ENCODE data around the gene LANCL3. TPM values are rescaled to one million over a fixed set of nuclear protein-coding genes. Genes with fewer than 3 reads are reported as not detected.
"Not testable (repeated sequence)": the region's sequence is repeated elsewhere in the genome, so short reads cannot be mapped to it uniquely, and the experiment has no call there.

Gene LANCL3
- total RNA-seq, 1 donor from 2014 or later, result 0.25 TPM

DNA sequence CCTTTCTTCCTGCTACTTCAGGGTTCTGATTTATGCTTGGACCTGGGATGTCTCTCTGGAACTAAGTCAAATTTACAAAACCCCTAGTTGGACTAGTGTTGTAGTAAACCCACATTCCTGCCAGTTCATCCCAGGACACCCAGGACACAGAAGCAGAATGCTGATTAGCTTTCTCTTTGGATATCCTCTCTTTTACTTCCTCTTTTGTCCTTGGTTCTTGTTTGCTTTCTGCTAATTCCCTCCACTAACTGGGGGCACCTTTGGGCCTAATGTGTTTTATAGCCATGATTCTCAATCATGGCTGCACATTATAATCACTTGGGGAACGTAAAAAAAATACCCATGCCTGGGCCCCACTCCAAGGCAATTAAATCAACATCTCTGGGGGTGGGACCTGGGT lies 42.5 kb downstream of the LANCL3 start:
- intact Hi-C loops (cut with micrococcal nuclease), result no loop called here

DNA sequence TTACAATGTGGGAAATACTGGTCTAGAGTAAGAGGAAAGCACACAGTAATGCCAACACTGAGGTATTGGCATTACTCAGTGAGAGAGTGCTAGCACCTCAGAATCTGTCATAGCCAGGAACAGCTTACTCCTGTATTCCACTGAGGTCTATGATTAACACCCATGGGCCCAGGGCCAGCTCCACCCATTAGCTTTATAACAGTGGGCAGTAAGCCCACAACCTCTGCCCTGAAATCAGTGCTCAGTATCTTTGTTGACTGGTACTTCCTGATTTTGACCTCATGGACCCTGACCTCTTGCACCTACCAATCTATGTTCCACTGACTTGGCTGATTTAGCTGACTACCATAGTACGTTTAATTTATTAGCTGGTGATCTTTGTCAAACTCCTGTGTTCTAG lies 56.1 kb downstream of the LANCL3 start:
- intact Hi-C loops (cut with micrococcal nuclease), result no loop called here

DNA sequence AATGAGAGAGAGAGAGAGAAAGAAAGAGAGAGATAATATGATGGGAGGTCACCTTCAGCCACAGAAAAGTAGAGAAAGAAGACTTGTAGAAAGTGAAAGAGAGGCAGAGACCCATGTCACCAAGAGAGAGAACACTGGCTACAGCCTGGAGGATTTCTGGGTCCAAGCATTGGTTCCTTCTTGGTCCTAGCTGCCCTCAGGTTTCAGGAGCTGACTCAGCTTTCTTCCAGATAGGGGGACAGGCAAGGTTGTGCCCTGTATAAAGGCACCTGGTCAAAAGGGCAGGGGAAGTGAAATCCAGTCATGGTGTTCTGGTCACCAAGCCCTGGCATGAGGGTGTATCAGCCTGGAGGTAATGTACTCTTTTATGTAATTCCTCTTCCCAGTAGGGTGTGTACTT lies 66.6 kb downstream of the LANCL3 start:
- intact Hi-C loops (cut with micrococcal nuclease), result no loop called here

DNA sequence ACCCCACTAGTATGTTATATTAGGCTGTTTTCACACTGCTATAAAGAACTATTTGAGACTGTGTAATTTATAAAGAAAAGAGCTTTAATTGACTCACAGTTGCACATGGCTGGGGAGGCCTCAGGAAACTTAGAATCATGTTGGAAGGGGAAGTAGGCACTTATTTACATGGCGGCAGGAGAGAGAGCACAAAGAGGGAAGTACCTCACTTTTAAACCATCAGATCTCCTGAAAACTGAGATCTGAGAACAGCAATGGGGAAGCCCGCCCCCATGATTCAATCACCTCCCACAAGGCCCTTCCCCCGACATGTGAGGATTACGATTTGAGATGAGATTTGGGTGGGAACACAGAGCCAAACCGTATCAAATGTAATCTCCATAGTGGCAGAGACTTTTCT lies 68.7 kb downstream of the LANCL3 start:
- intact Hi-C loops (cut with micrococcal nuclease), result no loop called here

DNA sequence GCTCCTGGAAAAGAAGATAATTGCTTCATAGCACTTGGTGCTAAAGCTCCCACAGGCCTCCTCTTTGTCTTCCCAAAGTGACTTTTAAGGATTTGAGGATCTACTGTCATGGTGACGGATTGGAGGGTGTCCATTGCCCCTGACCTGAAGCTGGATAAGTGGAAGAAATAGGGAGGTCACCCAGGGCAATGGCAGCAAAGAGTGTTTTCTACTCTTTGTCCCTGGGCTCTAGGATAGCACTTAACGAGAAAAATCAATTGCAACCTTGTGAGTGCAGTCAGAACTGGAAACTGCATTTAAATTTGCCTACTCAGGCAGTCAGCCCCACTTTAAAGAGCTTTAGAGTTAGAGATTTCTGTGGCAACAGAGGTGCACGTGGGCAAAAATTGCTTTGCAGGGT lies 70.4 kb downstream of the LANCL3 start:
- intact Hi-C loops (cut with micrococcal nuclease), result no loop called here

DNA sequence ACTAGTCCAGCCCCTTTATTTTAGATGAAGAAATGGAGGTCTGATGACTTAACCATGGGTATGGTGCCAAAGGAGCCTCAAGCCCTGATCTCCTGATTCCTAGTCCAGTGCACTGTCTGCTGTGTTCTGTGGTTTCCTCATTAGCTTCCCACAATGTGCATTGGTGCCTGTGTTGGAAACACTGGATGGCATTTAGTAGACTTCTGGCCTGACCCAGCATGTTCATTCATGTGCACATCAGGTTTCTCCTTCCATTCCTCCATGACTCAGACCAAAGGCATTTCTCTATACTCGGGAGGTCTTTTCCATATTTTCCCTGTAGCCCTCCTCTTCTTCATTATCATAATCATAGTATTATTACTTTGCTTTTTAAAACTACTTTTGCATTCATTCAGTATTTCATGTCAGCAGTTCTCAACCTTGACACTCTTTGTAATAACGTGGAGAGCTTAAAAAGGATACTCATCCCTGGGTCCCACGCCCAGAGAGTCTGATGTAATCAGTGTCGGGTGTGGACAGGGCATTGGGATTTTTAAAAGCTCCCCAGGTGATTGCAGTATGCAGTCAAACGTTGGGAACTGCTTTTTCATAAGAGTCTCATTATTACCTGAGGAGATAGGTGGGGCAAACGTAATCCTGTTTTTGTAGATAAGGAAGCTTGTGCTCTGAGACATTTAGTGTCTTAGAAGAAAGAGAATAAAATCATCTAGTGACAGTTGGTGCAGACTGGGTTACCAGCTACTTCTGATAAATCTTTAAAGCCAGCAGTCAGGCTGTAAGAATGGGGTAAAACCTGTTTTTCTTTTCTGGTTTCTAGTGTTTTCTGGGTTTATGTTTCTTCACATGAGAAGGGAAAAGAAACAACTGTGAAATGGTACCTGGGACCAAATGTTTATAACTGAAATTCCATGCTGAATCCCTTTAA lies 73.2 kb downstream of the LANCL3 start:
- intact Hi-C loops (cut with micrococcal nuclease), result no loop called here

DNA sequence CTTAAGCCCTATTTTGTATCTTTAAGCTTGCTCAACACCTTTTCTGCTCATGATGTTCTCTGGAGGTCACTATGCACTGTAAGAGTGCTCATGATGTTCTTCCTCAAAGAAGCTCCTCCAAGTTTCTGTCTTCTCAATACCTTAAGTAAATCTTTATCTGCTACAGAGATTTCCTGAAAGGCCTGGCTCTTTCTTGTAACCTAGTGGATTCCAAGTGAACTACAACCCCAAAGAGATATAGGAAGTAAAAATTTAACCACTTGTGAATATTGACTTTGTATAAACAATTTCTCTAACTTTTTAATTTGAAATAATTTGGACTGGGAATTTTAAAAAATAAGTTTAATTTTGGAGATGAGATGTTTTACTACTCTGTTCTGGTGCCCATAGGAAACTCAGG lies 74.8 kb downstream of the LANCL3 start:
- intact Hi-C loops (cut with micrococcal nuclease), result no loop called here

DNA sequence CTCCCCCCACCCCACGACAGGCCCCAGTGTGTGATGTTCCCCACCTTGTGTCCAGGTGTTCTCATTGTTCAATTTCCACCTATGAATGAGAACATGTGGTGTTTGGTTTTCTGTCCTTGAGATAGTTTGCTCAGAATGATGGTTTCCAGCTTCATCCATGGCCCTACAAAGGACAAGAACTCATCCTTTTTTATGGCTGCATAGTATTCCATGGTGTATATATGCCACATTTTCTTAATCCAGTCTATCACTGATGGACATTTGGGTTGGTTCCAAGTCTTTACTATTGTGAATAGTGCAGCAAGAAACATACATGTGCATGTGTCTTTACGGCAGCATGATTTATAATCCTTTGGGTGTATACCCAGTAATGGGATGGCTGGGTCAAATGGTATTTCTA lies 79.4 kb downstream of the LANCL3 start:
- intact Hi-C loops (cut with micrococcal nuclease), result not testable (repeated sequence)

DNA sequence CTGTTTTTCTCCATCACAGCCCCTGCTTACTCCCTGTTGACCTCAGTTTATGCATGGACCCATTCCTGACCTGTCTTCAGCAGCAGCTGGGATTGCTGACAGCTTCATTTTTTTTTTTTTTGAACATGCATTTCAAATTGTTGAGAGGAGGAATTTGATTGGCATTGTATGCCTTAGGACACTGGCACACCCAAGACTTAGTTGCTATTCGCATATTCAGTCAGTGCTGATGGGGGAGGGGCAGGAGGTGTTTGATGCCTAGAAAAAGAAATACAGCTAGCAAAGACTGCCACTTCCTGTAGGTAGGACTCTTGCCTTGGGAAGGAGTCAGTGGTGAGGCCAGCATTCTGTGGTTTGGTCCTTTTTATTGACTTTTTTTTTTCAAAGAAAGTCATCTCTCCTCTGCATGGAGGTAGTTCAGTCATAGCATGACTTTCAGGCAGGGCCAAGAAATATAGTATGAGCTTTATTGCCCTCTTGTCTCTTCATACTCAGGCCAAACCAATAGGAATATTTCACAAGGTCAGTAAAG lies 80.5 kb downstream of the LANCL3 start:
- intact Hi-C loops (cut with micrococcal nuclease), result no loop called here

DNA sequence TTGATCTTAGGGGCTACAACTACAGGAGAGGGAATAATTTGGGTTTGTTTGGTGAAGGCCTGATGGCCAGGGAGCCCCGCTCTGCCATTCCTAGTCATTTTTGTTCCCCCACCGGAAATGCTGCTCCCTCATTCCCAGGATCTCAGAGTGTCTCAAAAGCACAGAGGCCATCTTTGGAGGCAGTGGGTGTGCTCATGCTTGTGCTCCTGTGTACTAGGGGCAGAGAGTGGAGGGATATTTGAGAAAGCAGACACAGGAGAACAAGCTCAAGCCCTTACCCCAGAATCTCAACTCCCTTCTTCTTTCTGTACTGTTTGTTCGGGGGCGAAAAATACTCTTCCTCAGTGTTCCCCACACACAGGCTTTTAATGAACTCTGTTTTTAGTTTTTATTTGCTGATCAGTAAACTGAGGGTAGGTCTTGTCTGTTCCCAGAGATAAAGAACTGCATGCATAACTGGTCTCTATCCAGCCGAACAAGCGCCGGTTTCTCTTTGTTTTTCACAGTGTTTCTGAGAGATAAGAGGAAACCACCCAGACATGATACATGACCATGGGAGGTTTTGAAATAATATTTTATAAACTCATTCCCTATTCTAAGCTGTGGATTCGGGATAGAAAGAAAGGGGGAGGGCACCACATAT lies 81.2 kb downstream of the LANCL3 start:
- intact Hi-C loops (cut with micrococcal nuclease), result no loop called here

DNA sequence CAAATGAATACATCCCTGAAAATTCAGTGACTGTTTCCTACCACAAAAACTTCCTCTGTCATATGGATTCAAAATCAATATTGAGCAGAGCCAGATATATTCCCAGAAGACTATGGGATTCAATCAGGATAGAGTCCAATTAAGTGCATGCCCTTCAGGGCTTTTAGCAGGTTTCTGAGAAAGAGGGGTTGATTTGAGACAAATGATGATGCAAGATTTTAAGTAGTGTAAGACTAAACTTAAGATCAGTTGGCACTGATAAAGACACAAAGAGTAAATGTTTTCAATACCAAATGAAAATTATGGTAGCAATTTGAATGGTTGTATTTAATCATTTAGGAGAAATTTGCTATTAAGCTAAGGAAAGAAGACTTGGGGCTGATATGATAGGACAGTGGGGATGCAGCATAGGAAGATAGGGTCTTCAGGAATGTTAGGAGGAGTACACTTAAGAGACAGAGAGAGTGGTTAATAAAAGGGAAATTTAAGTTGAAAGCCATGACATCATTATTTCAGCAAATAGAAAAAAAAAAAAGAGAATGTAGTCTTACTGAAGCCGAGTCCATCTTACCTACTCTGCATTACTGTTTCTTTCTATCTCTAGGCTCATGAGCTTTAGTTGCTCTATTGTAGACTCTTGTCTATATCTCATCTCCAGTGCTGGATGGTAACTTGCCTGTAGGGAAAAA lies 82.1 kb downstream of the LANCL3 start:
- intact Hi-C loops (cut with micrococcal nuclease), result no loop called here

DNA sequence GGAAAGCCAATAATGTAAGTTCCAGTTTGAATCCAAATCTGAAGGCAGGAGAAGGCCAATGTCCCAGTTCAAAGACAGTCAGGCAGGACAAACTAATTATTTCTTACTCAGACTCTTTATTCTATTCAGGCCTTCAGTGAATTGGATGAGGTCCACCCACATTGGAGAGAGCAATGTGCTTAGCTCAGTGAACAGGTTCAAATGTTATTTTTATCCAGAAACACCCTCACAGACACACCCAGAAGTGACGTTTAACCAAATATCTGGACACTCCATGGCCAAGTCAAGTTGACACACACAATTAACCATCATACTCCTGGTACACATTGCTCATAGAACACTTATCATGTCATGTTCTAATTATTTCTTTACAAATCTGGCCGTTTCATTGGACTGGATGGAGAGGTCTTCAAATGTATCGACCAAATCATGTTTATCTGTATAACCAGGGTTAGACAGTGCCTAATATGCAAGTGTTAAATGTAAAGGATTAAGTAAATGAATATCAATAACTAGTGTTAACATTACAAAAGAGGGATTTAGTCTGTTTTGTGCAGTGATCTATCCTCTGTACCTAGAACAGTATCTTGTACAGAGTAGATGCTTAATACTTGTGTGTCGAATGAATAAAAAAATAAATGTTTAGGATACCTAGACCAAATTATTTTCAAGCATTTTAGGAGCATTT lies 87.0 kb downstream of the LANCL3 start:
- intact Hi-C loops (cut with micrococcal nuclease), result no loop called here

DNA sequence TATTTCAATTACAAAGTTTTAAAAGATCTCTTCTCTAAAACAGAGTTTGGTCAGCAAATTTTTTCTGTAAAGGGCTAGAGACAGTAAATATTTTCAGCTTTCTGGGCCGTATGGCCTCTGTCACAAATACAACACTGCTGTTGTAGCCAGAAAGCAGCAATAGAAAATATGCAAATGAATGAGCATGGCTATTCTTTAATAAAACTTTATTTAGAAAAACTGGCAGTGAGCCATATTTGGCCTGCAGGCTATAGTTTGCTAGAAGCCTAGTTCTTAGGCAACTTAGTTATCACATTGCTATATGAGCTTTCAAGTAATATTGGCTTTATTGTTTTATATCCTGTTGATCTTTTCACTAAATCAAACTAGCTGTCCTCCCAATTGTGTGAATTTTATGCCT lies 87.6 kb downstream of the LANCL3 start:
- intact Hi-C loops (cut with micrococcal nuclease), result no loop called here

DNA sequence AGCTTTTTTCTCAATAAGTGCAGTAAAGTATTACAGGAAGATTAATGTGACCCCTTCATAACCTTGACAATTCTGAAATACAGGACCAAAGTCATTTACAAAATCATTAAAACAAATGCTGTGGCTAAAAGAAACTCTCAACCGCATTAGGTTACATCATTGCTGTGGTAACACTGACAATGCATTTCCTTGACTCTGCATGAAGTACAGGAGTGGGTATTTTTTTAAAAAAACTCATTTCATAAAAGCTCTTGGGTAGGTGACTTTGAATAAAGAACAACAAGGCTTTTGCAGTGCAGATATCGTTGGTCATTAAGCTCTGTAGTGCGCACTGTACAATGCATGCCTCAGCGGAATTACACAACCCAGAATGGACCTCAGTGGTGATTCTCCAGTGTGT lies 90.7 kb downstream of the LANCL3 start:
- intact Hi-C loops (cut with micrococcal nuclease), result no loop called here

DNA sequence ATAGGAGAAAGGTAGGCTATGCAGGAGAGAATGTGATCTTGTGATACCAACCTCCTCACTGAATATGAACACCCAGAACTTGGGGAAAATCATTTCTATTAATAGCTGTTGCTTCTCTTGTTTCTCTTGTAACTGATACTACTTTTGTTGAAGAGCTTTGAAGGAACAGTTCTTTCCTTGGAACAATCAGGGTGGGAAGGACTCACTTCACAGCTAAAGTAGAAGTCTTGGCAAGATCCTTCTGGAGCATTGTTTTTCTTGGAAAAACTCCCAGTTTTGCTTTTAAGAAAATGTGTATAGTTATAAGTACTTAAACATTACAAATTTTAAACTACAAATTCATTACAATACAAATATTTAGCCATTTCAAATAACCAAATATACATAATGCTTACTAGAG lies 95.1 kb downstream of the LANCL3 start:
- intact Hi-C loops (cut with micrococcal nuclease), result no loop called here

DNA sequence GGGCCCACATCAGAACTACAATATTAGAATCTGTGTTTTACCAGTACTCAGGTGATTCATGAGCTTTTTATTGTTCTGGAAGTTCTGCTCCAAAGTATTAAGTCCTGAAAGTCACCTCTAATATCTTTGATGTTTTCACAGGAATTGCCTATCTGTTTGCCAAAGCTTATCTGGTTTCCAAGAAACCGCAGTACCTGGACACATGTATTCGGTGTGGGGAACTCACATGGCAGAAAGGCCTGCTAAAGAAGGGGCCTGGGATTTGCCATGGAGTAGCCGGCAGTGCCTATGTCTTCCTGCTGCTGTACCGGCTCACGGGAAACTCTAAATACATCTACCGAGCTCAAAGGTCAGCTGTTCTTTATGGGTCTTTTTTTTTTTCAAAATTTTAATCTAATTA lies 95.7 kb downstream of the LANCL3 start:
- intact Hi-C loops (cut with micrococcal nuclease), result no loop called here

DNA sequence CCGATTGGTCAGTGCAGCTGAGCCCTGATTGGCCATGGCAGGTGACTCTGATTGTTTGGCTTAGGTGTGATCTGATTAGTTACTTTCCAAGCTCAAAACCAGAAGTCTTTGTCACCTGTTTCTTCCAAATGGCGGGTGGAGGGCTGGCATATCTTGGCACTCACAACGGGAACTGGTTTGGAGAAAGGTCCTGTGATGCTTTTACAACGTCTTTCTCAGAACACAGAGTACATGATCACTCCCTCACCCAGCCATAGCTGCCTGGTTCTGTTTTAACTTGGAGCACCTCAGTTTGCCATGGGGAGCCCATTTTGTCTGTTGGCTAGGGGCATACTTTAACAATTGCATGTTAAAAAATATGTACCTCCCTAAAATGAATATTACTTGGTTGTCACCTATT lies 101.1 kb downstream of the LANCL3 start:
- intact Hi-C loops (cut with micrococcal nuclease), result no loop called here

DNA sequence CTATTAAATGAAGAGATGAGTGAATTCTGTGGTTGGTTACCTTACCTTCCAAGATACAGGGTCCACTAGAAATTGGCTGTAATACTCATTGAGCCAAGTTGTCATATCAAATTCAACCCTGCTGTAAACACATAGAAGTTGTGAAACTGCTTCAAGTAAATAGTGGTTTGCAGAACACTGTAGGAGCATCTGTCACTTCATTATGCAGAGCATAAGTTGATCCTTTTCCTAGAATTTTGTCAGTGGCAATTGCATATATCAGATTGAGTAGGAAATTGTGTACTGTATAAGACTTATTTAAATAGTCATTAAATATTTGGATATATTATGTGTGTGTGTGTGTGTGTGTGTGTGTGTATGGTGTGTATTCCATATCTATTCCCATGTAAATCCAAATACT lies 105.3 kb downstream of the LANCL3 start:
- intact Hi-C loops (cut with micrococcal nuclease), result no loop called here

DNA sequence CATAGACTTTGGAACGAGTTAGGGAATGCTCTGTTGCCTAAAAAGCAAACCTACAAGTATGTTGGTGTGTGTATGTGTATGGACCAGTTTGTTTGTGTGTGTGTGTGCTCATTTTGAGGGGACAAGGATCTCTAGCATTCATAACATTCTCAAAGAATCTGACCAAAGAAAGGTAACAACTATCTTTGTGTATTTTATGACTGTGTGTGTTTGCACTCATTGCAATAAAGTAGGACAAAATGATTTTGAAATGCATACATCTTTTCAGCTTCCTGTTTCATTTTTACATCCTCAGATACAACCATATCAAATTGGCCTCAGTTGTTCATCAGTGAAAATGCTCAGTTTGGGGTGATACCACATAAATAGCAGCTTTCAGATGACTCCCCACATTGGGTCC lies 105.8 kb downstream of the LANCL3 start:
- intact Hi-C loops (cut with micrococcal nuclease), result no loop called here

DNA sequence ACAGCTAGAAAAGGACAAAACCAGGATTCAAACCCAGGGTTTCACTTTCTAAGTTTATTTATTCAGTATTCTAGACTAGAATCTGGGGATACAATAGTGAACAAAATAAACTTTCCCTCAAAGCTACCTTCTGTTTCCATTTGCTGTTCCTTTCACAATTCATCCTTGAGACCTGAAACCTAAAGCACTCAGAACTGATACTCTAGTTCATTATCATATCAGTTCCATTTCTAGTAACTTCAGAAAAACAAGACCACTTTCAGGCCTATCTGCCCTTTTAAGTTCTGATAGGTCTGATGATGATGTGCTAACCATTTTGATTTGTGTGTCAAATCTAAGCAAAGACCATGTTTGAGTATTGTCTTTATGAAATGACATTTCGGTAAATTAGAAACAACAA lies 106.3 kb downstream of the LANCL3 start:
- intact Hi-C loops (cut with micrococcal nuclease), result no loop called here

DNA sequence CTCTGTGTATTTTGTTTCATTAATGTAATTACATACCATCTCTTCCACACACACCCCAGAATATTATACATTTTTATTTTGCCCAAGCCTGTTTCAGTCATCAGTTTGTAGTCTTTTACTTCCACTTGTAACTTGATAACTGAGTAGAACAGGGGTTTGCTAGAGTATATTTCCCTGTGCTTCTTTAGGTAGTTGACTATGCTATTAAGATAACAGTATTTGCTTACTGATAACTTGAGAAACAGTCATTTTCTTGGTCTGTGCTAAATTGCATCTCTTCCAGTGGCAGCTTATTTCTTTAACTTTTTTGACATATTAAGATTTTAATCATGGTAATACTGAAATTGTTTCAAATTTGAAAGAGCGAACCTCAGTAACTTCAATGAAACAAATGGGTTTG lies 107.1 kb downstream of the LANCL3 start:
- intact Hi-C loops (cut with micrococcal nuclease), result no loop called here

DNA sequence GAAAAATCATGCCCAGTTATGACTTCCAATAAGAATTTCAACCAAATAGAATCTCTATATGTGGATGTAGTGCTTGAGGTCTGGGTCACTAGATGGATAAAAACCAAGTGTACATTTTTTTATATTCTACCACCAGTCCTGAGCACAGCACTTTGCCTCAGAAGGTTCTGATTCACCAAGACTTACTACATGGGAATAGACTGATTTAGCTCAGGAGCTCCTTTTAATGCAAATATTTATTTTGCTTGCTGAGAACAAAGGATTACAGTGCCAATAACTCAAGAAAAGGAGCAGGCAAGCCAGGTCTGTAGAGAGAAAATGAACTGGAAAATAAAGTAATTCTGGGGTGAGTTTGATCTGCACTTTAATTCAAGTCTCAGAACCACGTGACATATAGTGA lies 107.8 kb downstream of the LANCL3 start:
- intact Hi-C loops (cut with micrococcal nuclease), result no loop called here

Data from T-helper 2 cell treated with Interferon-gamma antibody and Interleukin-4, amounts not matched to agents 100 ng/mL and 5 ng/mL, for 36 hours (primary cell).